Measurements from ENCODE around the gene GJA4.

DNA sequence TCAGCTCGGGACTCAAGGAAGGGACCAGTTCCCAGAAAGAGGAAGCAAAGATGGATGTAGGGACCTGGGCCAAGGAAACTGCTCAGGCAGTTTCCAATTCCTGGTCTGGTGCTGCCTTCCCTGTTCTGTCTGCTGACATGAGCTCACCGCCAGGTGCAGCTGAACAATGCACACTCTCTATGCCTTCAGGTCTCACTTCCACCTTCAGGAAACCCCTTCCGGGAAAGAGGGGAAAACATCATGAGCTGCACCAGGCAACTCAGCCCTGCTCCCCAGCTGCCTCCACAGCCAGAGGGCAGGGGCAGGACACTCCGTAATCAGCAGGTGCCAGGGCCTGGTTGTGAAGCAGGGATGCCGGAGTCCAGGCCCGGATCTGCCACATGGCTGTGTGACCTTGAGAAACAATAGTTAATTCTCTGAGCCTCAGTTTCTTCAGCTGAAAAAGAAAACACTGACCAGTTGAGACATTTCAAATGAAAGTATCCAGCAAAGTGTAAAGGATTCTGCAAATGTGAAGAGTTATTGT, 39.0 kb downstream of the GJA4 start:
- TF ChIP-seq CTCF (IDR thresholded peaks at IDR 0.05) (no peak), POLR2A (IDR thresholded peaks at IDR 0.05) (no peak)

Measured in esophagus squamous epithelium (tissue), 4 donors.